Measurements from ENCODE around the gene FBXO10.

The FBXO10 gene

DNA sequence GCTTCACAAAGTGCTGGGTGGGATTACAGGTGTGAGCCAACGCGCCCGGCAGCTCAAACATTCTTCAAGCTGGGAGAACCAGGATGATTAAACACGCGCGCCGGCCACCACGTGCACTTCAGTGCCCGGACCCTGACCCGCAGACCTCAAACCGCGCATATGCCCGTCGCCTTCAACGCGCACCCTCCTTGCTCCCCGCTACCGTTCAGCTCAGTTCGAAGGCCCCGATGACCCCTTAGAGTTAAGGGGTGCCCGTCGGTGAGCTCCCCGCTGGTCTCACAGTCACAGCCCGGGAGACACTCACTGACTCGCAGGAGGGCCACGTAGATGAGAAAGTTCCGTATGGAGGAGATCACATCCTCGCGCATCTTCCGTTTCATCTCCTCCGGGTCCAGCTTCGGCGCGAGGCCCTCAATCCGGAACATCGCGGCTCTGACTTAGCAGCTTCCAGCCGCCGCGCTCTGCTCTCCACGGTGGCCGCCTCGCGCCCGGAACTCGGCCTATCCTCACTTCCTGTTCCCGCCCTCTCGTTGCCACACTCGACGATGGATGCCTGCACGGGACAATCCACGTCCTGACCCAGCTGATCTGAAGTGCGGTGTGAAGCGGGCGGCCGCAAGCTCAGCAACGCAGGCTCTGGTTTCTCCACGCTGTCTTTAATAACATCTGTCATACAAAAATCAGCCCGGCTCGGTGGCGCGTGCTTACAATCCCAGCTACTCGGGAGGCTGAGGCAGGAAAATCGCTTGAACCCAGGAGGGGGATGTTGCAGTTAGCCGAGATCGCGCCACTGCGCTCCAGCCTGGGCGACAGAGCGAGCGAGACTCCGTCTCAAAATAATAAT, 16.1 kb upstream of the FBXO10 start, which contains the start of gene TOMM5:
TSS of gene TOMM5 (minus strand) at position 490 of the 844 bp plus-strand sequence. CDS start at position 425, 65 bp downstream.
- peak; percentile 90 for DNase-seq (ENCODE audit: low spot score)

DNA sequence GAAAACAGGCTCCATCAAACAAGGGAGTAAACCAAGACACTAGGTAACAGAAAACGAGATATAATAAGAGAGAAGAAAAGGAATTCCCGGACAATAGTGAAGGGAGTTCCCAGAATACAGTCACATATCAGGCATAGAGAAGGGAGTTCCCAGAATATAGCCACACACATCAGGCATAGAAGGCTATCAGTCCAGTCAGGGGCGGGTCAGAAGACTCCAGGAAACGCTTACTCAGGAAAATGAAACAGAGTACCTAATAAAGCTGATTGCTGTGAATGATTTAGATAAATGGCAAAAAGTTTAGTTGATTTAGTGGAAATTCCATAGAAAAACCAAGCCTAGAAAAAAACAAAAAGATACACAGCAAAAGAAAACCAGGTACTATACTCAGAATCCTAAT, 11.3 kb upstream of the FBXO10 start:
- DNase-seq (ENCODE audit: low spot score), result no peak

DNA sequence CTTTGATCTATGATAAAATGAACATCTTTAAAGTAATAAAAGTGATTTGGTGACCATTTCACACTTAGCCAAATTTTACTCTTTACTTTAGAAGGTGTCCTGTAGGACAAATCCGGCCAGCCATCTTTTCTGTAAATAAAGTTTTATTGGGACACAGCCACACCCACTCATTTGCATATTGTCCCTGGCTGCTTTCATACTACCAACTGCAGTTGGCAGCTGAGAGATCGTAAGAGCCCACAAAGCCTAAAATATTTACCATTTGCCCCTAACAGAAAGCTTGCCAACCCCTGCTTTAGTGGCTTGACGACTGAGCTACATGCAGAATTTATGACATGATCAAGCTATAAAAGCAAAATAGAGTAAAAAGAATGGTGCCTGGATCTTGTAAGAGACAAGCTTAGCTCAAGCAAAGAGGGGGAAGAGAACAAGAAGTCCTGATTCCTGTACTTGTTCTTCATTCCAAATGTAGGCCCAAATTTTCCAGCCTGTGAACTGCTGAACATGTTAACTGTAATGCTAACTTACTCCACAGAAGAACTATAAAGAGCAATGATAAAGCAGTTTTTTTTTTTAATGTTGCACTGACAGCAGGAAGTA, 7.4 kb upstream of the FBXO10 start:
- no peak for DNase-seq (ENCODE audit: low spot score)

DNA sequence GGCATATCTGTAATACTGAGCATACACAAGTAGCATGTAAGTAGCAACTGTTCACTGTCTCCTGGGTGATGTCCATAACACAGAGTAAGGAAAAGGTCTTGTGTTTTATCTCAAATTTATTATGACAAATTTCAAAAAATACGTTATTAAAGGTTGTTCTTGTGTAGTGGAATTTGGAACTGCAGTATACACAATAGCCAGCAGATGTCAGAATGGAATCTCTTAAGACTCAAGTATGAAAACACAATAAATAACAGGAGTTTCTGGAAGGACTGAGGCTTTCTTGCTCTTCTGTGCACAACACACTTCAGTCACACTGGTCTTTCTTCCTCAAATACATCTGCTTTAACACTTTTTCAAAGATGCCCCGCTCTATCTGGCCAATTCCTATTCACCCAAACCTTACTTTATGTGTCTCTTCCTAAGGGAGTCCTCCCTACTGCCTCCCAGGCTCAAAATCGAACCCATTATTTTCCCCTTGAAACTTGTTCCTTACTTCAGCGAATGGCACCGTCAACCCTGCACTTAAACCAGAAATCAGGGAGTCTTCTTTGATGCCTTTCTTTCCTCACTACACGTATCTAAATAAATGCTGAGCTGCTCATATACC, 6.5 kb upstream of the FBXO10 start:
- DNase-seq (ENCODE audit: low spot score), result peak; percentile 62

DNA sequence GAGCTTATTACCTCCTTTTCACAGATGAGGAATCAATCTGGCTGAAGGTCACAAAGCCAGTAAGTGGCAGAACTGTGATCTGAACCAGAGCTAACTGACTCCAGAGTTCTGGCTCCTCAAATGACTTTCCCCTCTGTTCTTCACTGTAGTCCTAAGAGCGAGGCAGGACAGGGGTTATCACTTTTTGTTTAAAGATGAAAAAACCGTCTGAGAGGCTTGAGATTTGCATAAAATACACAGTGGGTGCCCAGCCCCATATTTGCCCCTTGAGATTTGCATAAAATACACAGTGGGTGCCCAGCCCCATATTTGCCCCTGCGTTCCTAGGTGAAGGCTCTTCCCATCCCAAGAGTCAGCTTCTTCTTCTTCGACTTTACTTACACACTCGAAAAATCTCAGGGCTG, 667 bp downstream of the FBXO10 start:
- no peak for DNase-seq (ENCODE audit: low spot score)

DNA sequence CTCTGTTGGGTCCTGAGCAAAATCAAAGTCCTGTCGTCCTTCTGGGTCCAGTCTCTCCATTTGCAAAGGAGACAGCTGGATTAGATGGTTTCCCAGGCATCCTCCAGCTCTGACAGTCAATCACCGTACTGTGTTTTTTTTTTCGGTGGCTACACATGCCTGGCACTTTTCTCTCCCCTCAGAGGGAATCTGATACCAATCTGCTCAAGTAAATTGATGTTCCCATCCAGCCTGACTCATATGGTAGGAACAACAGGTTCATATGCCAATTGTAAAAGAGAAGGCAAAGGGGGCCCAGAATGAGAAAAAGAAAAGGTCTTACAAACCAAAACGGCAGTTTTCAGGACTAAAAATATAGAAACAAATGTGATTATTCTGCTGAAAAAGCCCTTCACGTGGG, 1.2 kb downstream of the FBXO10 start:
- no peak for DNase-seq (ENCODE audit: low spot score)

DNA sequence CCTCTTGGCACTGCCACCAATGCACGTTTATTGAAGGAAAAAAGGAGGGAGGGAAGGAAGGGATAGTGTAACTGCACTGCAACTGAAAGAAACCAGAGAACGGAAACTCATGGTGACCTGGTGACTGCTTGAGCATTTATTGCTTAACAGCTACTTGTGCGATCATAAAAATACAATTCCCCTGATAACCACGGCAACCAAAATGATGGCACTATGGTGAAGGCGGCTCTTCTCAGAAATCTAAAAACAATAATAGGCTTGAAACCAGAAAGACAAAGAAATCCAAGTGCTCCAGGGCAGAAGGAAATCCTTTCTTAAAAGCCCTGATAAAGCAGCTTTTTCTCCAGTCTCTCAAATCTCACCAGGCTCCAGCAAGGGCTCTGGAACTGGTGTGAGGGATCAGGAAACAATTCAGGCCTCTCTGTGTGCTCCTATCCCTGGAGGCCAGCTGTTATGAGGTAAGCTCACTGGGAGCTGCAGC, 1.9 kb downstream of the FBXO10 start:
- no peak for DNase-seq (ENCODE audit: low spot score)

DNA sequence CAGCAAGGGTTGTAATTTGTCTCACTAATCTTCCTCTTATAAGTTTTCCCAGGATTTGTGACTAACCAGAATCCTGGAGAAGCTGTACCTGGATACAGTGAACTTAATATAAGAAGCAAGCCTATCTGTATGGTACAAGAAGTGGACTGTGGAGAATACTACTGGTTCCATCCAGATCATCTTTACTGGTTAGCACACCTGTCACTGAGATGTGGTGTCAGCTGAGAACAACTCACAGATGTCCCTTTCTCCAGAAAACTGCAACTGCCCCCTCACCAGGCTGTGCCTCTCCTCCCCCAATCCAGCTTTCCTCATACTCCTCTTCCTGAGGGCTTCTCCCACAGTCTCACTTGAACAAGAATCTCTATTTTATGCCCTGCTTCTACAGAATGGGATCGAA, 4.9 kb downstream of the FBXO10 start:
- no peak for DNase-seq (ENCODE audit: low spot score)

DNA sequence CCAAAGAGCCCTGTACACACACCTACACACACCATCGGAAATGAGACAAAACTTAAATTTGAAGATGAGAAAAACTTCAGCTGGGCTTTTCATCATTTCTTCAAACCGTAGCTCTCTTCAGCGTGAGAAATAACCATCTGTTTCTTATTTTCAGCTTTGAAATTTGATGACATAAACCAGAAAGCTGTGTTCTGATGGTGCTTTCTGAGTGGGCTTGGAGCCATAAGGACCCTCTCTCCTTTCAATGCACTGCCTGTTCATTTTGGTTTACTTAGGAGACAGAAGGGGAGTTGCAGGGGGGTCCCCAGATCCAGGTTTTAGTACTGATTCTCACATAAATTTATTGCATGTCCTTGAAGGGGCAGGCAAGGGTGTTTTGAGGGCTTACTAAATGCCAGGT, 9.5 kb downstream of the FBXO10 start:
- DNase-seq (ENCODE audit: low spot score), result no peak

DNA sequence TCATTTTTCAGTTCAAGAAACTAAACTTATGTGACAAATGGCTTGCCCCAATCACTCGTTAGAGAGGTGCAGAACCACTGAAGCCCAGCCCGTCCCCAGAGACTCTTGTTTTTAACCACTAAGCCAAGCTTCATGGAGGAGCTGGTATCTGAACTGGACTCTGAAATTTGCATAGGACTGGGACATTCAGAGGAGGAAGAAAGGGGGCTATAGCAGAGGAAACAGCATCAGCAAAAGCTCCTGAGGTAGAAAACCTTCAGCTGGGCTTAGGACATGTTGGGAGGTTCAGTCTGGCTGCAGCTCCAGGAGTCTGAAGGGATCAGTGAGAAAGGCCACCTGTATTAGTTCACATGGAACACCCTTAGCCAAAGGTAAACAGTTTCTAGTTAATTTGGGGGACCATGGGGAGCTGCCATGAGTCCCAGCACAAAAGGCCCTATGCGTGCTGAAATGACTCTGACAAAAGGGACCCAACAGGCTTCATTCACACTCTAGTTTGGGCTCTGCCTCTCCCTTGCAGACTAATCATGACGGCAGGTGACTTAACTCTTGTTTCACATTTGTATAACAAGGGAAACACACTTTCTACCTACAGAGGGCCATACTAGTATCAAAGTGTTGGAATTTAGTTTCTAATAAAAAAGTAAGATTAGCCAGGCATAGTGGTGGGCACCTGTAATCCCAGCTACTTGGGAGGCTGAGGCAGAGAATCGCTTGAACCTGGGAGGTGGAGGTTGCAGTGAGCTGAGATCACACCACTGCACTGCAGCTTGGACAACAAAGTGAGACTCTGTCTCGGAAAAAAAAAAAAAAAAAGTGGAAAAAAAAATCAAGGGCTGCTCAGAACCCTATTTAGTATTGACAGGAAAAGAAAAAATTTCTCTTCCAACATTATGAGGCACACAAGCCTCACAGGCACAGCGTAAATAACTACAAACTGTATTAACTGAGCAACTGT, 10.2 kb downstream of the FBXO10 start:
- no peak for DNase-seq (ENCODE audit: low spot score)

DNA sequence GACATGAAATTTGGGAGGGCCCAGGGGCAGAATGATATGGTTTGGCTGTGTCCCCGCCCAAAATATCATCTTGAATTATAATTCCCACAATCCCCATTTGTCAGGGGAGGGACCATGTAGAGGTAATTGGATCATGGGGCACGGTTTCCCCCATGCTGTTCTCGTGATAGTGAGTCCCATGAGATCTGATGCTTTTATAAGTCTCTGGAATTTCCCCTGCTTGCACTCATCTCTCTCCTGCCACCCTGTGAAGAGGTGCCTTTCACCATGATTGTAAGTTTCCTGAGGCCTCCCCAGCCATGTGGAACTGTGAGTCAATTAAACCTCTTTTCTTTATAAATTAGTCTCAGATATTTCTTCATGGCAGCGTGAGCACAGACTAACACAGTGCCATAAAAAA, 11.3 kb downstream of the FBXO10 start:
- DNase-seq (ENCODE audit: low spot score), result no peak

DNA sequence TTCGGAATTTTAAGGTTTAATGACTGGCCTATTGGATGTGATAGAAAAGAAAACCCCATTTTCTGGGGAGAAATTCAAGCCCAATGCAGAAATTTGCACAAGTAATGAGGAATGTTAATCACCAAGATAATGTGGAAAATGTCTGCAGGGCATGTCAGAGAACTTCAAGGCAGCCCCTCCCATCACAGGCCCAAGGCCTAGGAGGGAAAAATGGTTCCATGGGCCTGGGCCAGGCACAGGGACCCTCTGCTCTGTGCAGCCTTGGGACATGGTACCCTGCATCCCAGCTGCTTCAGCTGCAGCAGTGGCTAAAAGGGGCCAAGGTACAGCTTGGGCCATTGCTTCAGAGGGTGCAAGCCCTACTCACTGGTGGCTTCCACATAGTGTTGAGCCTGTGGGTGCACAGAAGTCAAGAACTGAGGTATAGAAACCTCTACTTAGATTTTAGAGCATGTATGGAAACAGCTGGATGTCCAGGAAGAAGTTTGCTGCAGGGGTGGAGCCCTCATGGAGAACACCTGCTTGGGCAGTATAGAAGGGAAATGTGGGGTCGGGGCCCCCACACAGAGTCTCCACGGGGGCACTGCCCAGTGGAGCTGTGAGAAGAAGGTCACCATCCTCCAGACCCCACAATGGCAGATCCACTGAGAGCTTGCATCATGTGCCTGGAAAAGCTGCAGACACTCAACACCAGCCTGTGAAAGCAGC, 12.2 kb downstream of the FBXO10 start:
- DNase-seq (ENCODE audit: low spot score), result no peak

DNA sequence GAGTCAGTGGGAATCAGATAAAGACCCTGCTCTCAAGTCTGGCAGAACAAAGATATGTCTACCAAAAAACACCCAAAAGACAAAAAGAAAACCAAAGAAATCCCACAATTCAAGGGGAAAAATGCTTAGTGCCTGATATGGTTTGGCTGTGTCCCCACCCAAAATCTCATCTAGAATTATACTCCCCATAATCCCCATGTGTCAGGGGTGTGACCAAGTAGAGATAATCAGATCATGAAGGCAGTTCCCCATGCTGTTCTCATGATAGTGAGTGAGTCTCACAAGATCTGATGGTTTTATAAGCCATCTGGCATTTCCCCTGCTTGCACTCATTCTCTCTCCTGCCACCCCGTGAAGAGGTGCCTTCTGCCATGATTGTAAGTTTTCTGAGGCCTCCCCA, 13.4 kb downstream of the FBXO10 start:
- no peak for DNase-seq (ENCODE audit: low spot score)

DNA sequence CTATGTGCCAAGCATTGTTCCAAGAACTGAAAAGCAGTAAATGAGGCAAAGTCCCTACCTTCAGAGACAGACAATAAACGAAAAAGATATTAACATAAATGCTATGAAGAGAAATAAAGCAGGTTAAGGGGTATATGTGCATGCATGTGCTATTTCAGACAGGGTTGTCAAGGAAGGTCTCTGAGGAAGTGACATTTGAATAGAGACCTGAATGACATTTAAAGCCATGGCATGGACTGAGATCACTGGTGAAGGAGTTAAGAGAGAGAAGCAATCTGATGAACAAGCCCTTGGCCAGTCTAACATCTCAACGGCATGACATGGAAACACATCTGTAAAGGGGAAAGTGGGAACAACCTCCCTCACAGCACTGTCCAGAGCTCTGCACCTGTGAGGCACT, 14.5 kb downstream of the FBXO10 start:
- DNase-seq (ENCODE audit: low spot score), result no peak

DNA sequence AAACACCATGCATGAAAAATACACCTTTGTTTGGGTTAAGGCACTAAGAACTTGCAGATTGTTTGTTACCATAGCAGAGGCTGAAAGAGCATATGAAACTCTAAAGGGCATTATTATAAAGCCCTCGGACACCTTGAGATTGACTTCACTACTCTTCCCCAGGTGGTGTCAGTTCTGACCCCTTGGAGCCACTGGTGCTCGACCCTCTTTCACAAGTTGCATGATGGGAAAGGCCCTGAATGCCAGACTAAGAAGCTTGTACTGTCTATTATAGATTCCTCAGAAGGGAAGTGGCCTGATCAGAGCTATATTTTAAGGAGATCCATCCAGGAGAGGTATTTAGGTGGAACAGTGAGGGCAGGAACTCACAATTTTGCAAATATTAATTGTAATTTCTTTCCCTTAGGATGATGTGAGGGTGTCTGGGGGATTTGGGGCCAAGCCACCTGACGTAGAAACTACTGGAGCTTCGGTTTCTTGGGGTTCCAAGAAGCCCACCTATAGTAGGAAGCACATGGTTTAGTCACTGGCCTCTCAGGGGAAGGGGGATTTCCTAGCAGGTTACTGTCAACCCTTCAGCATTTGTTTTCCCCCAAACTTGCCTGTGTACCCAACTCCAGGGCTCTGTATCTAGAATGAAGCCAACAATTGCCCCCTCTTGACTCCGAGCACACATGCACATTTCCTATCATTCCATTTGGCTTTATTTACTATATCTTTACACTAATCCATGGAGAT, 16.2 kb downstream of the FBXO10 start:
- no peak for DNase-seq (ENCODE audit: low spot score)

DNA sequence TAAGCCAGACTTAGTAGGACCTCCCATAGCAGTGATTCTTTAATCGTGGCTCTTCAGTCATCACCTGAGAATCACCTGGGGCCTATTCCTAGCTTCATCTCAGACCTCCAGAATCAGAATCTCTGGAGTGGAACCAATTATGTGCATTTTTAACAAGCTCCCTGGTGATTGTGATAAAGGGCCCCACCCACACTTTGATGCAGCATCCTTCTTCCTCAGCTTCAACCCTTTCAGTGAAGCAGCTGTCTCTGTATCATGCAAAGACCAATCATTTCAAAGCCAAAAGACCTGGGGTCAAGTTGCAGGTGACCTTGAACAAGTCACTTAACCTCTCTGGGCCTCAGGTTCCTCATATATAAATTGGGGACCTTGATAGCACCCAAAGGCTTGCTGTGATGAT, 17.1 kb downstream of the FBXO10 start:
- no peak for DNase-seq (ENCODE audit: low spot score)

DNA sequence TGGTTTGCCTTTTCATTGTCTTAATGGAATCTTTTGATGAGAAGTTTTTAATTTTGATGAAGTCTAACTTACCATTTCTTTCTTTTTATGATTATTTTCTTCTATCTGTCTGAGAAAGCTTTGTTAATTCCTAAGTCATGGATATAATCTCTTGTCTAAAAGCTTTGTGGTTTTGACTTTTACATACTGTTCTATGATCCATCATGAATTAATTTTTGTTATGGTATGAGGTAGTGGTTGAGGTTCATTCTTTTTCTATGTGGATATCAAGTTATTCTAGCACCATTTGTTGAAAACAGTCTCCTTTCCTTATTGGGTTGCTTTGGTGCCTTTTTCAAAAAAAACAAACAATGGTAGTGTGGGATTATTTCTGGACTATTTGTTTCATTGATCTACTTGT, 20.4 kb downstream of the FBXO10 start:
- peak; percentile 20 for DNase-seq (ENCODE audit: low spot score)

DNA sequence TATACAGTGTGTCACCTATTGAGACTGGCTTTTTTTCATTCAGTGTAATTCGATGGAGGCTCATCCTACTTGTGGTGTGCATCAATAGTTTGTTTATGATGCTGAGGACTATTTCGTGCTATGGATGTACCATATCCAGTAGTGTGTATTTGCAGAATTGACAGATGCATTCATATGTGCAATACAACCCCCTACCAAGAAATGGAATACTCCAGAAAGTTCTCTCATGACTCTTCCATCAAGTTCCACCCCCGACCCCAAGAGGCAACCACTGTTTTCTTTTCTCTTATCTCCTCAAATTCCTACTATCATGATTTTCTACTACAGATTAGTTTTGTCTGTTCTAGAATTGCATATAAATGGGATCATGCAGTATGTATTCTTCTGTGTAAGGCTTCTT, 21.9 kb downstream of the FBXO10 start:
- DNase-seq (ENCODE audit: low spot score), result no peak

DNA sequence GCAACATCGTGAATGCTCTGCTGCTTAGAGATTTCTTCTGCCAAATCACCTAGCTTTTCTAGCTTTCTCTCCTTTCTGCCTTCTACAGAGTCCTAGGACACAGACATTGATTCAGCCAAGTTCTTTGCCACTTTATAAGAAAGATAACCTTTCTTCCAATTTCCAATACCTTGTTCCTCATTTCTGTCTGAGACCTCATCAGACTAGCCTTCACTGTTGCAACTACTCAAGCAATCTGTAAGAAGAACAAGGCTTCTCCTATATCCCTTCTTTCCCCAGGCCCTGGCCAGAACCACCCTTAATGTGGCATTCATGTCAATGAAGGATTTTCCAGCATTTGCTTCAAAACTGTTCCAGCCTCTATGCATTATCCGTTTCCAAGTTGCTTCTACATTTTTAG, 24.3 kb downstream of the FBXO10 start:
- DNase-seq (ENCODE audit: low spot score), result no peak

DNA sequence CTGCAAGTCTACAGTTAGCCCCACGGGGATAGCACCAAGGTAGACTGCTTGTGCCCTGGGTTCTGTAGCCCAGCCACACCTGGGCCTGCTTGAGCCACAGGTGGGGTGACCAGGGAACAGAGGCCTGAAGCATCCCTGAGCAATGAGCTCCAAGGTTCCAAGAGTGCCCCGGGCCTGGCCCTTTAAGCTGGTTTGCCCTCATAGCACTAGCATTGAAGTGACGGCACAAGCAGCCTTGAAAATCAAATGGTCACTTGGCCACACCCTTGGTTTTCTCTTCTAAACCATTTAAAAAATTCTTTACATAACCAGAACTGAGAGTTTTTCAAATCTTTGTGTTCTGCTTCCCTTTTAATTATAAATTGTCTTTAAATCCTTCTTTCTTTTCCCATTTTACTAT, 24.7 kb downstream of the FBXO10 start:
- no peak for DNase-seq (ENCODE audit: low spot score)

DNA sequence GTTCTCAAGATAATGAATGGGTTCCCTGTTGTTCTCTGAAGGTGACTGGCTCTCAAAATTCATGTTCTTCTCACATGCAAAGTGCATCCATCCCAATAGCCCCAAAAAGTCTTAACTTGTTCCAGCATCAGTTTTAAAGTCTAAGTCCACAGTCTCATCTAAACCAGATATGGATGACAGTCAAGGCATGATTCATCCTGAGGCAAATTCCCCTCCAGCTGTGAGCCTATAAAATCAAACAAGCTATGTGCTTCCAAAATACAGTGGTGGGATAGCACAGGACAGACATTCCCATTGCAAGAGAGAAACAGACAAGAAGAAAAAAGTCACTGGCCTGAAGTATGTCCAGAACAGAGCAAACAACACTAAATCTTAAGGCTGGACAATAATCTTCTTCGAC, 25.4 kb downstream of the FBXO10 start:
- no peak for DNase-seq (ENCODE audit: low spot score)
